K562 (cell line): Measurements from ENCODE around the gene TRUB1. TPM values are rescaled to one million over a fixed set of nuclear protein-coding genes. Genes with fewer than 3 reads are reported as not detected.

ENCODE experiments used
- ATAC-seq: fragments of 200-7000 bp; cut with Tn5 transposase; 3 replicates; pipeline ENCODE4 v1.9.1; 2020; ENCODE audit warnings: moderate library complexity
- BruUV-seq: library from RNA; stranded (reverse); fragments of 400-500 nt; replicated peaks from 2 replicates; lab custom pipeline; 2021; lab: Mats Ljungman, UMichigan
- CTCF ChIA-PET: fragments of 300-600 bp; formaldehyde crosslinking; extraction: SDS; loops from one replicate; lab custom pipeline; 2021; ENCODE audit warnings: low intra/inter-chr PET ratio; lab: Yijun Ruan, JAX
- POLR2A ChIA-PET: fragments of 300-600, 350-650 bp; sonication (Branson Sonifier 250); formaldehyde crosslinking; extraction: SDS; loops from one replicate; lab custom pipeline; 2021; ENCODE audit warnings: antibody characterized with exemption, inconsistent platforms; lab: Yijun Ruan, JAX
- DNase-seq, 4 experiments: peaks; one replicate each; pipeline versions ENCODE4 v3.0.0 to v3.0.0-alpha.2; 2011 to 2018; ENCODE audit warnings: low spot score in 3 of 4, mixed read lengths in 3 of 4; ENCODE audit errors: extremely low read depth in 1 of 4
- FAIRE-seq: peaks from 2 replicates; lab custom pipeline; 2011; peaks lifted over from hg19 to GRCh38; lab: Jason Lieb, UNC
- H2AFZ ChIP-seq: 2 replicates; pipeline ENCODE4 v1.6.0; 2011; ENCODE audit warnings: low read depth, low read length, control low read depth, inconsistent platforms
- H3K27ac ChIP-seq: fragments of 200-600 bp; 3 replicates; pipeline ENCODE4 v1.8.0; 2011; ENCODE audit warnings: low read depth, mild to moderate bottlenecking, control low read depth, inconsistent platforms, low read length, moderate library complexity, mixed read lengths; ENCODE audit errors: extremely low read depth
- H3K27me3 ChIP-seq, 2 experiments: fragments of 300-600 bp in 1 of 2; 2 replicates in 1 of 2; 3 replicates in 1 of 2; pipeline versions ENCODE4 v1.6.0 to v1.8.0; 2011; ENCODE audit warnings: inconsistent platforms in 2 of 2, low read length in 2 of 2, mild to moderate bottlenecking in 1 of 2, mixed read lengths in 1 of 2, moderate library complexity in 1 of 2; ENCODE audit not compliant: control insufficient read depth in 2 of 2, insufficient read depth in 2 of 2
- H3K36me3 ChIP-seq: fragments of 300-600 bp; 3 replicates; pipeline ENCODE4 v1.8.0; 2011; ENCODE audit warnings: mild to moderate bottlenecking, low read length, inconsistent platforms; ENCODE audit not compliant: control insufficient read depth, insufficient read depth
- H3K4me1 ChIP-seq, 2 experiments: fragments of 200-600 bp in 1 of 2; replicated peaks in 1 of 2; 2 replicates in 1 of 2; 3 replicates in 1 of 2; pipeline versions ENCODE4 v1.5.1 to v1.8.0; 2011; ENCODE audit warnings: inconsistent platforms in 2 of 2, low read length in 2 of 2, mild to moderate bottlenecking in 1 of 2, mixed read lengths in 1 of 2, moderate library complexity in 1 of 2; ENCODE audit not compliant: control insufficient read depth in 2 of 2, insufficient read depth in 2 of 2
- H3K4me2 ChIP-seq: 2 replicates; pipeline ENCODE4 v1.6.1; 2011; ENCODE audit warnings: low read length, control low read depth, inconsistent platforms, mixed read lengths; ENCODE audit not compliant: insufficient read depth
- H3K4me3 ChIP-seq: fragments of 200-600 bp; sonication (generic), shearing (Covaris generic); 2 replicates; pipeline ENCODE4 v1.5.1; 2016; ENCODE audit warnings: control low read depth, inconsistent platforms
- H3K79me2 ChIP-seq: fragments of 200-600 bp; 3 replicates; pipeline ENCODE4 v1.8.0; 2011; ENCODE audit warnings: low read length, inconsistent platforms; ENCODE audit not compliant: control insufficient read depth, insufficient read depth
- H3K9ac ChIP-seq, 2 experiments: 2 replicates each; pipeline versions ENCODE4 v1.6.0 to v1.6.1; 2011; ENCODE audit warnings: low read depth in 2 of 2, low read length in 2 of 2, control low read depth in 1 of 2, inconsistent platforms in 1 of 2, mild to moderate bottlenecking in 1 of 2, mixed read lengths in 1 of 2; ENCODE audit not compliant: insufficient read depth in 1 of 2
- H3K9me1 ChIP-seq: one replicate; pipeline ENCODE4 v1.6.0; 2011; ENCODE audit warnings: inconsistent platforms, mild to moderate bottlenecking, low read length, moderate library complexity; ENCODE audit not compliant: control insufficient read depth, insufficient read depth
- H3K9me3 ChIP-seq: replicated peaks from 2 replicates; pipeline ENCODE4 v1.5.1; 2011; ENCODE audit warnings: low read depth, low read length, inconsistent platforms; ENCODE audit not compliant: control insufficient read depth, insufficient read depth
- H4K20me1 ChIP-seq: replicated peaks from 2 replicates; pipeline ENCODE4 v1.6.1; 2011; ENCODE audit warnings: low read length, inconsistent platforms, mixed read lengths; ENCODE audit not compliant: control insufficient read depth, insufficient read depth
- CREB1 ChIP-seq, 2 experiments: sonication (generic) in 1 of 2; formaldehyde crosslinking in 1 of 2; IDR thresholded peaks; 2 replicates each; pipeline versions ENCODE4 v1.6.1 to v1.8.0; 2012 to 2022; ENCODE audit warnings: inconsistent platforms in 1 of 2, mild to moderate bottlenecking in 1 of 2, missing genetic modification reagents in 1 of 2, moderate library complexity in 1 of 2
- DLX4 ChIP-seq: fragments of 250-450 bp; sonication (Bioruptor Pico); IDR thresholded peaks from 2 replicates; pipeline ENCODE4 v1.6.1; 2021; ENCODE audit warnings: mild to moderate bottlenecking
- IRF2 ChIP-seq: sonication (generic); formaldehyde crosslinking; IDR thresholded peaks from 2 replicates; pipeline ENCODE4 v1.8.1; 2022; ENCODE audit warnings: mild to moderate bottlenecking, missing genetic modification reagents
- NEUROD1 ChIP-seq: fragments of 150-350 bp; IDR thresholded peaks from 2 replicates; pipeline ENCODE4 v1.6.1; 2014; ENCODE audit warnings: borderline replicate concordance, low read length, low read depth; ENCODE audit not compliant: partially characterized antibody
- NONO ChIP-seq, 2 experiments: fragments of 200-400 bp in 1 of 2; fragments of 450-650 bp in 1 of 2; formaldehyde crosslinking in 1 of 2; IDR thresholded peaks; 2 replicates each; pipeline ENCODE4 v1.6.1; 2017; ENCODE audit warnings: low read depth in 2 of 2, mild to moderate bottlenecking in 2 of 2, moderate library complexity in 2 of 2, low read length in 1 of 2
- NRF1 ChIP-seq, 2 experiments: fragments of 450-650 bp; IDR thresholded peaks in 1 of 2; conservative IDR thresholded peaks in 1 of 2; 2 replicates each; pipeline ENCODE4 v1.6.1; 2014; ENCODE audit warnings: mild to moderate bottlenecking in 2 of 2
- TBL1XR1 ChIP-seq, 2 experiments: IDR thresholded peaks; 2 replicates each; pipeline ENCODE4 v1.6.1; 2012; ENCODE audit warnings: improper control_type of control experiment in 2 of 2, low read length in 2 of 2, mild to moderate bottlenecking in 1 of 2
- USF1 ChIP-seq: sonication (generic); formaldehyde crosslinking; IDR thresholded peaks from 2 replicates; pipeline ENCODE4 v1.9.0; 2022; ENCODE audit warnings: mild to moderate bottlenecking, missing genetic modification reagents
- ZNF41 ChIP-seq: fragments of 250-450 bp; sonication (Bioruptor Pico); conservative IDR thresholded peaks from 2 replicates; pipeline ENCODE4 v1.4.0; 2020; ENCODE audit warnings: mild to moderate bottlenecking
- ZNF609 ChIP-seq: sonication (generic); formaldehyde crosslinking; IDR thresholded peaks from 2 replicates; pipeline ENCODE4 v1.8.1; 2023; ENCODE audit warnings: missing genetic modification reagents, mild to moderate bottlenecking, borderline replicate concordance
- WGBS: fragments of 100-300 bp; shearing (Covaris generic); methylation state at CpG from one replicate; pipeline ENCODE4 v1.1.6; 2016; ENCODE audit warnings: low coverage, mixed read lengths; ENCODE audit not compliant: insufficient coverage; ENCODE audit errors: missing lambda C conversion rate; 5-methylcytosine and 5-hydroxymethylcytosine counted together
- in situ Hi-C: fragments of 300-500 bp; cut with MboI; formaldehyde crosslinking; loops from 4 replicates; pipeline ENCODE4 v1.15.0; 2018; ENCODE audit warnings: inconsistent platforms, mixed read lengths
- intact Hi-C: fragments of 100-400 bp; cut with micrococcal nuclease; formaldehyde crosslinking; loops from 2 replicates; pipeline ENCODE4 v1.14.2; 2022
- polyA plus RNA-seq, 8 experiments: library from polyadenylated mRNA; depleted of rRNA in 4 of 8; stranded (reverse) in 5 of 8; unstranded in 3 of 8; fragments of >200 nt; fragmentation: Nextera tagmentation in 2 of 8; fragmentation: Illumina TruSeq in 1 of 8; extraction: Ambion mirVana in 2 of 8; extraction: Trizol in 1 of 8; gene quantifications; 2 replicates each; pipeline versions ENCODE4 v1.2.1 to v1.2.3, GENCODE V29; 2011 to 2014; ENCODE audit warnings: inconsistent platforms in 1 of 8, missing spikeins in 1 of 8
- total RNA-seq, 7 experiments: library from RNA; depleted of rRNA in 6 of 7; stranded (reverse); fragments of >200 nt in 6 of 7; fragmentation: Illumina TruSeq in 2 of 7; extraction: Trizol in 2 of 7; gene quantifications; 2 replicates each; pipeline versions ENCODE4 v1.2.1 to v1.2.3, GENCODE V29; 2011 to 2021; ENCODE audit warnings: low replicate concordance in 1 of 7

TRUB1 gene
- total and polyA plus RNA-seq, 9 of the 15 experiments (the other 6 are each of a cell fraction or from before 2014, with no cell fraction given): 4.6 to 16.5 (median 11.5) TPM

- TF ChIP-seq ZNF609: no peak
- no peak for TF ChIP-seq CREB1 (IDR thresholded peaks at IDR 0.05)
- no peak for TF ChIP-seq CREB1 (CRISPR knock-in tag; IDR thresholded peaks at IDR 0.05)
These were observed 53.0 kb downstream of the TRUB1 start (continued) for GRCh38 chr10:114990991-114991390.

- in situ Hi-C loops: no loop called here
- CTCF ChIA-PET: no interaction called here
- TF ChIP-seq NEUROD1: no peak
- no peak for TF ChIP-seq NONO (IDR thresholded peaks at IDR 0.05; ENCODE audit: low read depth in 2 of 2, low read length in 1 of 2)
- TF ChIP-seq USF1 (CRISPR knock-in tag): no peak
- no peak for TF ChIP-seq ZNF41 (CRISPR knock-in tag)
- TF ChIP-seq TBL1XR1 (IDR thresholded peaks at IDR 0.05; ENCODE audit: low read length in 2 of 2): no peak
- TF ChIP-seq IRF2: no peak
- no peak for TF ChIP-seq NRF1 (conservative IDR thresholded peaks at IDR 0.05 in 1 of 2, IDR thresholded peaks at IDR 0.05 in 1 of 2)
- no peak for TF ChIP-seq DLX4
These were observed 54.3 kb downstream of the TRUB1 start for GRCh38 chr10:114992189-114992775.

More at GRCh38 chr10:114992189-114992775, 54.3 kb downstream of the TRUB1 start:
- no TSS peak for BruUV-seq
- WGBS: 42% methylated on average over 9 of the region's 9 CpGs
- Histone ChIP-seq H4K20me1 (no peaks in the 10 kb centered on the region), H3K9me1 (no peaks in the 10 kb centered on the region), H3K4me1 (no peaks in the 10 kb centered on the region), H3K9me3 (no peaks in the 10 kb centered on the region), H3K9ac (no peak overlapping the region), H3K27ac (no peak overlapping the region), H3K4me2 (no peak overlapping the region), H2AFZ (no peak overlapping the region), H3K27me3 (no peaks in the 10 kb centered on the region), H3K4me3 (no peak overlapping the region), H3K36me3 (no peaks in the 10 kb centered on the region), H3K79me2 (no peaks in the 10 kb centered on the region)
- ATAC-seq: no peak
- intact Hi-C loops: no loop called here
- no peak for FAIRE-seq
- POLR2A ChIA-PET: no interaction called here
- no peak for DNase-seq
